GM23248 (cell line): ENCODE measurements around the gene LMO3.

Source experiments
- EZH2 ChIP-seq: fragments of 200-600 bp; sonication (generic); IDR thresholded peaks from 2 replicates; pipeline ENCODE4 v1.6.1; 2018; ENCODE audit warnings: antibody characterized with exemption, mild to moderate bottlenecking; ENCODE audit not compliant: insufficient read depth, poor library complexity, severe bottlenecking
- EZH2phosphoT487 ChIP-seq: fragments of 200-600 bp; sonication (generic); IDR thresholded peaks from 2 replicates; pipeline ENCODE4 v1.6.1; 2018; ENCODE audit warnings: antibody characterized with exemption, moderate library complexity, mild to moderate bottlenecking, low read depth; ENCODE audit not compliant: insufficient read depth

- TF ChIP-seq EZH2 (no peak), EZH2phosphoT487 (no peak)
These were observed 4.8 kb upstream of the LMO3 start for GRCh38 chr12:16610743-16611142.
